22Rv1 (cell line): ENCODE results near the gene ALKAL2.

Experiments used
- CTCF ChIP-seq: fragments of 450-650 bp; IDR thresholded peaks from 2 replicates; pipeline ENCODE4 v1.5.1; 2017; ENCODE audit warnings: mild to moderate bottlenecking
- ZFX ChIP-seq: fragments of 450-650 bp; IDR thresholded peaks from 2 replicates; pipeline ENCODE4 v1.6.1; 2017; ENCODE audit warnings: antibody characterized with exemption, borderline replicate concordance

DNA sequence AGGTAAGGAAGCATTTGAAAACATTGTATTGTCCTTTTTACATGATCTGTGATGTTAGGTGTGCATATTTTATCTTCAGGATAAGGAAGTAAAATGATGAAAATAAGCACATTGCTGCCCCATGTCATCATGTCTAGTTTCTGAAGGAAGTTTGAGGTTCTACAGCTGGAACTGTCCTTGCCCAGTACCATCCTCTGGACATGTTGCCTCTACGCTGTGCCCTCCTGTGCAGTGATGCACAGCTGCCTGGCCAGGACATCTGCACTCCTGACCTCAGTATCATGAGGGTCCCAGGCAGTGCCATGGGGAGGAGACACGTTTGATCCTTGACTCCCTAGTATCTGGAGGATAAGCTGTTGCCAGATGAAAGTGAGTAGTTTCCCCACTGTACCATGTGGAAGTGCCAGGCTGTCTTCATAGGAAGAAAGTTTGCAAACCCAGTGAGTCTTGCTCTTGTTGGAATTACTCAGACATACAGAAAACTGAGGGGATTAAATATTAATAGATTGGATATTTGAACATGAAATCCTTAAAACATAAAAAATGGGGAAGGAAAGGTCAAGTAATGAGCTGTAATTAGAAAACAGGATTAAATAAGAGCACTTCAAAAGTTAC, 9.5 kb downstream of the ALKAL2 start:
- TF ChIP-seq CTCF (no peak), ZFX (no peak)
